ENCODE data around the gene ELF2. TPM values are rescaled to one million over a fixed set of nuclear protein-coding genes. Genes with fewer than 3 reads are reported as not detected.
A peak's percentile ranks its signal among the peaks of the same experiment; 100 is the strongest.

Gene ELF2
- total RNA-seq, 1 donor from 2014 or later = 25.1 TPM

GRCh38 chr4:139083607-139083955, 93.4 kb downstream of the ELF2 start:
- Histone ChIP-seq H3K9ac (ENCODE audit: low read length) (peak overlapping the region; percentile 98), H3K4me2 (ENCODE audit: low read length) (peak overlapping the region; percentile 98), H3K36me3 (ENCODE audit: insufficient read depth, low read length) (no peaks in the 10 kb centered on the region), H2AFZ (ENCODE audit: low read depth, low read length) (peak overlapping the region; percentile 97), H4K20me1 (ENCODE audit: insufficient read depth, low read length) (peaks cover 27% of the 10 kb centered on the region), H3K9me3 (ENCODE audit: insufficient read depth, low read depth, low read length) (no peaks in the 10 kb centered on the region), H3K79me2 (ENCODE audit: insufficient read depth, low read length) (peaks cover 51% of the 10 kb centered on the region), H3K4me1 (ENCODE audit: insufficient read depth, low read length) (peaks cover 14% of the 10 kb centered on the region), H3K4me3 (ENCODE audit: insufficient read depth, low read depth, low read length) (peak overlapping the region; percentile 99), H3K27me3 (ENCODE audit: insufficient read depth, low read length) (no peaks in the 10 kb centered on the region), H3K27ac (ENCODE audit: low read depth, low read length) (peak overlapping the region; percentile 94)
- DNase-seq (ENCODE audit: low read depth) (peak; percentile 58), FAIRE-seq (no peak)
- TF ChIP-seq CTCF (IDR thresholded peaks at IDR 0.05; ENCODE audit: insufficient read depth, low read depth, low read length) (no peak), EZH2 (IDR thresholded peaks at IDR 0.05; ENCODE audit: insufficient read depth, low read length) (no peak)
- no peaks in the 10 kb centered on the region for H3K9me3 Mint-ChIP-seq (ENCODE audit: unreplicated experiment)
- no peaks in the 10 kb centered on the region for H3K27me3 Mint-ChIP-seq (ENCODE audit: low read depth, unreplicated experiment)
- H3K4me1 Mint-ChIP-seq (ENCODE audit: low read depth, unreplicated experiment) = peaks cover 22% of the 10 kb centered on the region
- peak overlapping the region; percentile 97 for H3K27ac Mint-ChIP-seq (ENCODE audit: unreplicated experiment)
- peak overlapping the region; percentile 99 for H3K4me3 Mint-ChIP-seq (ENCODE audit: unreplicated experiment)
- H3K36me3 Mint-ChIP-seq (ENCODE audit: low read depth, unreplicated experiment) = peaks cover 5% of the 10 kb centered on the region

- no peak for TF ChIP-seq EZH2 (IDR thresholded peaks at IDR 0.05; ENCODE audit: insufficient read depth, low read length)
- TF ChIP-seq CTCF (IDR thresholded peaks at IDR 0.05; ENCODE audit: insufficient read depth, low read depth, low read length) = no peak
Observed at GRCh38 chr4:139082750-139083606, 94.0 kb downstream of the ELF2 start.

GRCh38 chr4:139078926-139079325, 98.1 kb downstream of the ELF2 start:
- peaks cover 5% of the 10 kb centered on the region for H3K36me3 Mint-ChIP-seq (ENCODE audit: low read depth, unreplicated experiment)

More at GRCh38 chr4:139082750-139083606, 94.0 kb downstream of the ELF2 start:
- Histone ChIP-seq H3K79me2 (ENCODE audit: insufficient read depth, low read length) (peaks cover 57% of the 10 kb centered on the region), H3K36me3 (ENCODE audit: insufficient read depth, low read length) (no peaks in the 10 kb centered on the region), H3K27me3 (ENCODE audit: insufficient read depth, low read length) (no peaks in the 10 kb centered on the region), H4K20me1 (ENCODE audit: insufficient read depth, low read length) (peaks cover 31% of the 10 kb centered on the region), H3K9ac (ENCODE audit: low read length) (peak overlapping the region; percentile 98), H3K4me3 (ENCODE audit: insufficient read depth, low read depth, low read length) (peak overlapping the region; percentile 99), H2AFZ (ENCODE audit: low read depth, low read length) (peak overlapping the region; percentile 97), H3K27ac (ENCODE audit: low read depth, low read length) (peak overlapping the region; percentile 94), H3K4me2 (ENCODE audit: low read length) (peak overlapping the region; percentile 98), H3K4me1 (ENCODE audit: insufficient read depth, low read length) (peaks cover 14% of the 10 kb centered on the region), H3K9me3 (ENCODE audit: insufficient read depth, low read depth, low read length) (no peaks in the 10 kb centered on the region)
- Mint-ChIP-seq H3K27me3 (ENCODE audit: low read depth, unreplicated experiment) (no peaks in the 10 kb centered on the region), H3K36me3 (ENCODE audit: low read depth, unreplicated experiment) (peaks cover 5% of the 10 kb centered on the region), H3K27ac (ENCODE audit: unreplicated experiment) (peak overlapping the region; percentile 97), H3K4me1 (ENCODE audit: low read depth, unreplicated experiment) (peaks cover 24% of the 10 kb centered on the region), H3K4me3 (ENCODE audit: unreplicated experiment) (peak overlapping the region; percentile 99), H3K9me3 (ENCODE audit: unreplicated experiment) (no peaks in the 10 kb centered on the region)
- peak; percentile 96 for DNase-seq (ENCODE audit: low read depth)
- peak; percentile 13 for FAIRE-seq

More at GRCh38 chr4:139078926-139079325, 98.1 kb downstream of the ELF2 start:
- H3K4me1 ChIP-seq (ENCODE audit: insufficient read depth, low read length) = peaks cover 8% of the 10 kb centered on the region
- H3K9ac ChIP-seq (ENCODE audit: low read length) = no peak overlapping the region
- no peak overlapping the region for H3K27ac ChIP-seq (ENCODE audit: low read depth, low read length)
- no peak for DNase-seq (ENCODE audit: low read depth)
- no peaks in the 10 kb centered on the region for H3K27me3 Mint-ChIP-seq (ENCODE audit: low read depth, unreplicated experiment)
- H3K27me3 ChIP-seq (ENCODE audit: insufficient read depth, low read length) = no peaks in the 10 kb centered on the region
- no peak overlapping the region for H3K4me2 ChIP-seq (ENCODE audit: low read length)
- H3K9me3 Mint-ChIP-seq (ENCODE audit: unreplicated experiment) = no peaks in the 10 kb centered on the region
- FAIRE-seq = no peak
- H4K20me1 ChIP-seq (ENCODE audit: insufficient read depth, low read length) = peaks cover 63% of the 10 kb centered on the region
- H3K9me3 ChIP-seq (ENCODE audit: insufficient read depth, low read depth, low read length) = no peaks in the 10 kb centered on the region
- H3K4me3 Mint-ChIP-seq (ENCODE audit: unreplicated experiment) = no peak overlapping the region
- no peak for TF ChIP-seq CTCF (IDR thresholded peaks at IDR 0.05; ENCODE audit: insufficient read depth, low read depth, low read length)
- no peak for TF ChIP-seq EZH2 (IDR thresholded peaks at IDR 0.05; ENCODE audit: insufficient read depth, low read length)
- no peak overlapping the region for H3K4me3 ChIP-seq (ENCODE audit: insufficient read depth, low read depth, low read length)
- H3K4me1 Mint-ChIP-seq (ENCODE audit: low read depth, unreplicated experiment) = peaks cover 19% of the 10 kb centered on the region
- H3K36me3 ChIP-seq (ENCODE audit: insufficient read depth, low read length) = no peaks in the 10 kb centered on the region
- H2AFZ ChIP-seq (ENCODE audit: low read depth, low read length) = no peak overlapping the region
- no peak overlapping the region for H3K27ac Mint-ChIP-seq (ENCODE audit: unreplicated experiment)
- peaks cover 97% of the 10 kb centered on the region for H3K79me2 ChIP-seq (ENCODE audit: insufficient read depth, low read length)
